ENCODE measurements around the gene TCEAL3. TPM values are rescaled to one million over a fixed set of nuclear protein-coding genes. Genes with fewer than 3 reads are reported as not detected.

Gene TCEAL3
- total RNA-seq, 2 experiments from 2014 or later: 5.0 to 5.8 TPM

- ChIA-PET CTCF (no interaction called here), POLR2A (interaction anchor here (0.7 kb wide), 1 partner anchor 18 kb away, joined by 3 read pairs; no protein-coding TSS in a partner anchor)
- no peaks in the 10 kb centered on the region for H3K9me3 ChIP-seq (ENCODE audit: control insufficient read depth in 1 of 2, insufficient read depth in 1 of 2, low read length in 2 of 2)
- intact Hi-C loops (cut with DNase I, micrococcal nuclease): no loop called here
- peak in 2 of 14 experiments; percentile 2 to 32 for DNase-seq
- no peak for ATAC-seq (ENCODE audit: poor library complexity)
- peaks cover 10% of the 10 kb centered on the region for H3K4me1 ChIP-seq (ENCODE audit: insufficient read depth, low read length)
- Mint-ChIP-seq H3K36me3 (ENCODE audit: low read depth) (no peaks in the 10 kb centered on the region), H3K4me1 (ENCODE audit: low read depth) (peaks cover 9% of the 10 kb centered on the region), H3K27ac (peak overlapping the region; percentile 69), H3K4me3 (peak overlapping the region; percentile 87), H3K9me3 (no peaks in the 10 kb centered on the region), H3K27me3 (no peaks in the 10 kb centered on the region)
- peak overlapping the region in 1 of 2 donors; percentile 40 for H3K27ac ChIP-seq (ENCODE audit: low read depth in 1 of 2, low read length in 2 of 2)
- TF ChIP-seq CTCF (IDR thresholded peaks at IDR 0.05): no peak
- no peaks in the 10 kb centered on the region for H3K27me3 ChIP-seq (ENCODE audit: control insufficient read depth in 1 of 2, insufficient read depth in 2 of 2, low read length in 2 of 2)
- no peaks in the 10 kb centered on the region for H3K36me3 ChIP-seq (ENCODE audit: insufficient read depth, low read length)
- peak overlapping the region; percentile 77 for H3K4me3 ChIP-seq (ENCODE audit: low read length)
Observed at GRCh38 chrX:103608306-103608963, 672 bp downstream of the TCEAL3 start.

GRCh38 chrX:103610282-103610681 lies 2.5 kb downstream of the TCEAL3 start:
- no peak for ATAC-seq (ENCODE audit: poor library complexity)
- ChIA-PET CTCF (no interaction called here), POLR2A (interaction anchor here (1.1 kb wide), 1 partner anchor 76 kb away, joined by 3 read pairs; no protein-coding TSS in a partner anchor)
- no peaks in the 10 kb centered on the region for H3K27me3 ChIP-seq (ENCODE audit: control insufficient read depth in 1 of 2, insufficient read depth in 2 of 2, low read length in 2 of 2)
- Mint-ChIP-seq H3K4me3 (peak overlapping the region; percentile 74), H3K9me3 (no peaks in the 10 kb centered on the region), H3K27ac (no peak overlapping the region), H3K4me1 (ENCODE audit: low read depth) (peaks cover 9% of the 10 kb centered on the region), H3K27me3 (no peaks in the 10 kb centered on the region), H3K36me3 (ENCODE audit: low read depth) (no peaks in the 10 kb centered on the region)
- H3K4me3 ChIP-seq (ENCODE audit: low read length): no peak overlapping the region
- TF ChIP-seq CTCF (IDR thresholded peaks at IDR 0.05): no peak
- peaks cover 10% of the 10 kb centered on the region for H3K4me1 ChIP-seq (ENCODE audit: insufficient read depth, low read length)
- H3K27ac ChIP-seq (ENCODE audit: low read depth in 1 of 2, low read length in 2 of 2): no peak overlapping the region
- H3K9me3 ChIP-seq (ENCODE audit: control insufficient read depth in 1 of 2, insufficient read depth in 1 of 2, low read length in 2 of 2): no peaks in the 10 kb centered on the region
- intact Hi-C loops (cut with DNase I, micrococcal nuclease): no loop called here
- H3K36me3 ChIP-seq (ENCODE audit: insufficient read depth, low read length): no peaks in the 10 kb centered on the region
- DNase-seq: no peak

GRCh38 chrX:103613362-103613890 lies 5.7 kb downstream of the TCEAL3 start:
- H3K27me3 ChIP-seq (ENCODE audit: control insufficient read depth in 1 of 2, insufficient read depth in 2 of 2, low read length in 2 of 2): no peaks in the 10 kb centered on the region
- no peaks in the 10 kb centered on the region for H3K9me3 ChIP-seq (ENCODE audit: control insufficient read depth in 1 of 2, insufficient read depth in 1 of 2, low read length in 2 of 2)
- ATAC-seq (ENCODE audit: poor library complexity) (no peak), DNase-seq (no peak)
- no peak for TF ChIP-seq CTCF (IDR thresholded peaks at IDR 0.05)
- no peaks in the 10 kb centered on the region for H3K9me3 Mint-ChIP-seq
- CTCF ChIA-PET: no interaction called here
- POLR2A ChIA-PET: no interaction called here
- no peaks in the 10 kb centered on the region for H3K36me3 ChIP-seq (ENCODE audit: insufficient read depth, low read length)
- no peak overlapping the region for H3K4me3 ChIP-seq (ENCODE audit: low read length)
- intact Hi-C loops (cut with DNase I, micrococcal nuclease): no loop called here
- H3K4me3 Mint-ChIP-seq: no peak overlapping the region
- H3K36me3 Mint-ChIP-seq (ENCODE audit: low read depth): no peaks in the 10 kb centered on the region
- no peaks in the 10 kb centered on the region for H3K27me3 Mint-ChIP-seq
- no peak overlapping the region for H3K27ac Mint-ChIP-seq
- H3K27ac ChIP-seq (ENCODE audit: low read depth in 1 of 2, low read length in 2 of 2): no peak overlapping the region
- peaks cover 3% of the 10 kb centered on the region for H3K4me1 ChIP-seq (ENCODE audit: insufficient read depth, low read length)
- no peaks in the 10 kb centered on the region for H3K4me1 Mint-ChIP-seq (ENCODE audit: low read depth)
